Measurements from ENCODE around the gene KISS1R.

The KISS1R gene

GRCh38 chr19:960601-960938, 43.4 kb downstream of the KISS1R start:
- DNase-seq (ENCODE audit: insufficient read length, low spot score) (no peak), FAIRE-seq (no peak)

DNA sequence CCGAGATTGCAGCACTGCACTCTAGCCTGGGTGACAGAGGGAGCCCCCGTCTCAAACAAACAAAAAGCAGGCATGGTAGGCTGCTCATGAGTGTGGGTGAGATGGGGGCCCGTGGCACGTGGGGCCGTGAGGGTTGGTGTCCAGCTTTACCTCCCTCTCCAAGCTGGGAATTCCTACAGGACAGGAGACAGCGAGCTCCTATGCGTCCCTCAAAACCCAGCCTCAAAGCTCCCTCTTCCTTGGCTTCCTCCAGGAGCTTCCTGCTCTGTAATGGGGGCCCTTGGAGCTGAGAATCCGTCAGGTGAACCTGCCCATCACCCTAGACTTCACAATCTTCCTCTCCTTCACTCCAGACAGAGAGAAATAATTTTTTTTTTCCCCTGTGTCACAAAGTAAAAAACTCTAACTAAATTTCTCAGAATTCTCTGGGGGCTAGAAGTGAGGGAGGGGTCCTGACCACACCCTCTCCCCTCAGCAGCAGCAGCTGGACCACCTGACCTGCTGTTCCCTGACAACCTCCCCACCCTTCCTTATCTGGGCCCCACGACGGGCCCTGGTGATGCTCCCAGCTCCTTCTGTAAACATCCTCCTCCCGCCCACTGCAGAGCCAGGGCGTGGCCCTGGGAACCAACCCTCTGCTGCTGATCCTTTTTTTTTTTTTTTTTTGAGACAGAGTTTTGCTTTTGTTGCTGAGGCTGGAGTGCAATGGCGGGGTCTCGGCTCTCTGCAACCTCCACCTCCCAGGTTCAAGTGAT, 44.9 kb downstream of the KISS1R start:
- peak; percentile 71 for DNase-seq (ENCODE audit: insufficient read length, low spot score)
- no peak for TF ChIP-seq POLR2A (IDR thresholded peaks at IDR 0.05; ENCODE audit: low read depth, low read length)

More at GRCh38 chr19:960601-960938, 43.4 kb downstream of the KISS1R start:
- TF ChIP-seq POLR2A (IDR thresholded peaks at IDR 0.05; ENCODE audit: low read depth, low read length) = no peak

GRCh38 chr19:962683-963400, 45.7 kb downstream of the KISS1R start:
- TF ChIP-seq POLR2A (IDR thresholded peaks at IDR 0.05; ENCODE audit: low read depth, low read length) = no peak
- no peak for FAIRE-seq
- DNase-seq (ENCODE audit: insufficient read length, low spot score) = no peak

More for the DNA sequence above, 44.9 kb downstream of the KISS1R start:
- no peak for FAIRE-seq

- no peak for FAIRE-seq
- no peak for TF ChIP-seq POLR2A (IDR thresholded peaks at IDR 0.05; ENCODE audit: low read depth, low read length)
- no peak for DNase-seq (ENCODE audit: insufficient read length, low spot score)
Observed at GRCh38 chr19:963486-963951, 46.4 kb downstream of the KISS1R start.

- DNase-seq (ENCODE audit: insufficient read length, low spot score) (no peak), FAIRE-seq (no peak)
- TF ChIP-seq POLR2A (IDR thresholded peaks at IDR 0.05; ENCODE audit: low read depth, low read length) = no peak
Observed at GRCh38 chr19:964116-964520, 47.0 kb downstream of the KISS1R start.

- DNase-seq (ENCODE audit: insufficient read length, low spot score) (no peak), FAIRE-seq (no peak)
- no peak for TF ChIP-seq POLR2A (IDR thresholded peaks at IDR 0.05; ENCODE audit: low read depth, low read length)
Observed at GRCh38 chr19:964761-965694, 47.9 kb downstream of the KISS1R start.

DNA sequence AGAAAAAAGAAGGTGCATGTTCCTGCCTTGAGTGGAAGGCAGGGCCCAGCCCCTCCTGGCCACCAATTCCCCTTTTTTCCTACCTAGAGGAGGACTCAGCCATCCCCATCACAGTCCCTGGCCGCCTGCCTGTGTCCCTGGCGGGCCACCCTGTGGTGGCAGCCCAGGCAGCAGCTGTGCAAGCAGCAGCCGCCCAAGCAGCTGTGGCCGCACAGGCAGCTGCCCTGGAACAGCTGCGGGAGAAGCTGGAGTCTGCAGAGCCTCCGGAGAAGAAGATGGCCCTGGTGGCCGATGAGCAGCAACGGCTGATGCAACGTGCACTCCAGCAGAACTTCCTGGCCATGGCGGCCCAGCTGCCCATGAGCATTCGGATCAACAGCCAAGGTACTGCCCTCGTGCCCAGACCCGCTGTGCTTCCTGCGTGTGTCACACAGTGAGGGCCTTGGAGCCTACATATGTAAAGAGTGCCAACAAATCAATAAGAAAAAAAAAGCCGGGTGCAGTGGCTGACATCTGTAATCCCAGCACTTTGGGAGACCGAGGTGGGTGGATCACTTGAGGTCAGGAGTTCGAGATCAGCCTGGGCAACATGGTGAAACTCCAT, 49.5 kb downstream of the KISS1R start:
- no peak for TF ChIP-seq POLR2A (IDR thresholded peaks at IDR 0.05; ENCODE audit: low read depth, low read length)
- DNase-seq (ENCODE audit: insufficient read length, low spot score) (no peak), FAIRE-seq (no peak)
